Natural killer cell treated with Interleukin-12 subunit alpha and Interleukin-12 subunit beta and Interleukin-15 and Interleukin-18, amount 100 ng/mL, for 72 hours (primary cell): ENCODE measurements around the gene CHRNA1. TPM values are rescaled to one million over a fixed set of nuclear protein-coding genes. Genes with fewer than 3 reads are reported as not detected.
"Not testable (repeated sequence)": the region's sequence is repeated elsewhere in the genome, so short reads cannot be mapped to it uniquely, and the experiment has no call there.

Experiments
- ATAC-seq, 2 donors: fragments of 150-1000 bp; cut with Tn5 transposase in 1 of 2; sonication (Bioruptor Pico), chemical (Tn5 transposase) in 1 of 2; 2 replicates each; pipeline ENCODE4 v1.10.0; 2021
- DNase-seq: peaks from one replicate; pipeline ENCODE4 v3.0.0; 2022; ENCODE audit warnings: low spot score
- H3K27ac Mint-ChIP-seq, 2 donors: 1 replicate in 1 of 2; 2 replicates in 1 of 2; pipeline ENCODE4 v1.8.0; 2022; ENCODE audit warnings: mixed read lengths in 2 of 2, mild to moderate bottlenecking in 1 of 2, moderate library complexity in 1 of 2
- H3K27me3 Mint-ChIP-seq, 2 donors: 1 replicate in 1 of 2; 2 replicates in 1 of 2; pipeline ENCODE4 v1.8.0; 2022; ENCODE audit warnings: mixed read lengths in 2 of 2
- H3K36me3 Mint-ChIP-seq: one replicate; pipeline ENCODE4 v1.8.0; 2022; ENCODE audit warnings: mixed read lengths
- H3K4me1 Mint-ChIP-seq, 2 donors: 1 replicate in 1 of 2; 2 replicates in 1 of 2; pipeline ENCODE4 v1.8.0; 2022; ENCODE audit warnings: low read depth in 2 of 2, mixed read lengths in 2 of 2, mild to moderate bottlenecking in 1 of 2
- H3K4me3 Mint-ChIP-seq: one replicate; pipeline ENCODE4 v1.8.0; 2022; ENCODE audit warnings: mixed read lengths
- H3K9me3 Mint-ChIP-seq: 2 replicates; pipeline ENCODE4 v1.8.0; 2022; ENCODE audit warnings: mixed read lengths
- total RNA-seq, 2 donors: library from RNA; stranded (reverse); gene quantifications; one replicate each; pipeline ENCODE4 v1.2.3, GENCODE V29; 2022

CHRNA1 gene
- total RNA-seq, 2 donors from 2014 or later = not detected

DNA sequence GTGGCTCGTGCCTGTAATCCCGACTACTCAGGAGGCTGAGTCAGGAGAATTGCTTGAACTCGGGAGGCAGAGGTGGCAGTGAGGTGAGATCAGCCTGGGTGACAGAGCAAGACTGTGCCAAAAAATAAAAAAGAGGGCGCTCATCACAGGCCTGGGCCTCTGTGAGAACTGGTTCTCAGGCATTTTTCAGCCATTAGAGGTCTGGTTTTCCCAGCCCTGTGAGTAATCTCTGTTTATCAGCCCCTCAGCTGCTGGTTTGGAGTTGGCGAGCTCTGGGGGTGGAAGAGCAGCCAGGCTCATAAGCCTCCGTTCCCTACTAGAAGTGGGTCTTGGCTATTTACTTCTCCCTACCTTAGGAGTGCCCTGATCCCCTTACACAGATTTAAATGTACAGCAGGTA is 53.1 kb downstream of the CHRNA1 start:
- Mint-ChIP-seq H3K36me3 (no peaks in the 10 kb centered on the region), H3K9me3 (no peaks in the 10 kb centered on the region), H3K27me3 (peaks cover 11 to 14% of the 10 kb centered on the region in 2 donors), H3K27ac (no peak overlapping the region), H3K4me3 (no peak overlapping the region), H3K4me1 (no peaks in the 10 kb centered on the region)
- ATAC-seq (no peak), DNase-seq (no peak)

GRCh38 chr2:174709416-174710004 is 54.8 kb downstream of the CHRNA1 start:
- H3K9me3 Mint-ChIP-seq, DNase-seq, H3K36me3 Mint-ChIP-seq, H3K4me3 Mint-ChIP-seq, H3K4me1 Mint-ChIP-seq, H3K27ac Mint-ChIP-seq: not testable (repeated sequence)
- peaks cover 11 to 16% of the 10 kb centered on the region in 2 donors for H3K27me3 Mint-ChIP-seq
- ATAC-seq = peak in 1 of 2 donors; percentile 42

DNA sequence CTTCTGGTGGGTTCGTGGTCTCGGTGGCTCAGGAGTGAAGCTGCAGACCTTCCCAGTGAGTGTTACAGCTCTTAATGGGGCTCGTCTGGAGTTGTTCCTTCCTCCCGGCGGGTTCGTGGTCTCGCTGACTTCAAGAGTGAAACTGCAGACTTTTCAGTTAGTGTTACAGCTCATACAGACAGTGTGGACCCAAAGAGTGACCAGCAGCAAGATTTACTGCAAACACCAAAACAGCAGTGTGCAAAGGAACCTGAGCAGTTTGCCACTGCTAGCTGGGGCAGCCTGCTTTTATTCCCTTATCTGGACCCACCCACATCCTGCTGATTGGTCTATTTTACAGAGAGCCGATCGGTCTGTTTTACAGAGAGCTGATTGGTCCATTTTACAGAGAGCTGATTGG is 55.6 kb downstream of the CHRNA1 start:
- ATAC-seq (no peak), DNase-seq (no peak)
- H3K27ac Mint-ChIP-seq = no peak overlapping the region
- H3K4me1 Mint-ChIP-seq = no peaks in the 10 kb centered on the region
- H3K9me3 Mint-ChIP-seq = no peaks in the 10 kb centered on the region
- H3K36me3 Mint-ChIP-seq = no peaks in the 10 kb centered on the region
- H3K4me3 Mint-ChIP-seq = no peak overlapping the region
- peaks cover 16% of the 10 kb centered on the region in 2 donors for H3K27me3 Mint-ChIP-seq

GRCh38 chr2:174705321-174705720 is 59.0 kb downstream of the CHRNA1 start:
- no peak for ATAC-seq
- Mint-ChIP-seq H3K4me1 (no peaks in the 10 kb centered on the region), H3K4me3 (no peak overlapping the region), H3K27ac (no peak overlapping the region), H3K36me3 (no peaks in the 10 kb centered on the region), H3K27me3 (peaks cover 28 to 31% of the 10 kb centered on the region in 2 donors), H3K9me3 (no peaks in the 10 kb centered on the region)
- DNase-seq = no peak

- H3K36me3 Mint-ChIP-seq = no peaks in the 10 kb centered on the region
- H3K27ac Mint-ChIP-seq = no peak overlapping the region
- no peaks in the 10 kb centered on the region for H3K4me1 Mint-ChIP-seq
- DNase-seq = no peak
- no peak for ATAC-seq
- peaks cover 28 to 31% of the 10 kb centered on the region in 2 donors for H3K27me3 Mint-ChIP-seq
- no peaks in the 10 kb centered on the region for H3K9me3 Mint-ChIP-seq
- H3K4me3 Mint-ChIP-seq = no peak overlapping the region
Measured at GRCh38 chr2:174704642-174705041, 59.6 kb downstream of the CHRNA1 start.

DNA sequence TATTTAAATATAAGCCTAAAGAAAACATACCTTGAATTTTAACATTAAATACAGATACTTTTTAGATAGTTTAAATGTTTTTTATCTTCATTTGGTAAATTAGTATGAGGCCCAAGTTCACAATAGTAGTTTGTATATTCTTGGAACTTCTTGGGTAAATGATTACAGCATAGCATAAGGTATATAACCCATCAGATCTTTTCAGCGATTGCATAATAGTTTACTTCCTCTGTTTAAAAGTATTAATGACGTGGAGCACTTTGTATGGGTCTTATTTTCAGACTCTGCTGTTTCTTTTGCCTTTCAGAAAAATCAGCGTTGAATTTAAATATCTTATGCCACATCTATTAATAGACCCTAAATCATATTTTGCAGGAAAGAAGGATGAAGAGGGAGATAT is 60.2 kb downstream of the CHRNA1 start:
- DNase-seq = no peak
- Mint-ChIP-seq H3K9me3 (no peaks in the 10 kb centered on the region), H3K4me1 (no peaks in the 10 kb centered on the region), H3K4me3 (no peak overlapping the region), H3K27me3 (peaks cover 28 to 31% of the 10 kb centered on the region in 2 donors), H3K27ac (no peak overlapping the region), H3K36me3 (no peaks in the 10 kb centered on the region)
- no peak for ATAC-seq

GRCh38 chr2:174703430-174703829 is 60.8 kb downstream of the CHRNA1 start:
- H3K27ac Mint-ChIP-seq = no peak overlapping the region
- H3K9me3 Mint-ChIP-seq = no peaks in the 10 kb centered on the region
- H3K27me3 Mint-ChIP-seq = peaks cover 23 to 25% of the 10 kb centered on the region in 2 donors
- no peak overlapping the region for H3K4me3 Mint-ChIP-seq
- DNase-seq (no peak), ATAC-seq (no peak)
- no peaks in the 10 kb centered on the region for H3K36me3 Mint-ChIP-seq
- no peaks in the 10 kb centered on the region for H3K4me1 Mint-ChIP-seq

- Mint-ChIP-seq H3K9me3 (no peaks in the 10 kb centered on the region), H3K27ac (no peak overlapping the region), H3K36me3 (no peaks in the 10 kb centered on the region), H3K4me1 (no peaks in the 10 kb centered on the region), H3K27me3 (peaks cover 19 to 20% of the 10 kb centered on the region in 2 donors), H3K4me3 (no peak overlapping the region)
- ATAC-seq (no peak), DNase-seq (no peak)
Measured at GRCh38 chr2:174702541-174702940, 61.7 kb downstream of the CHRNA1 start.

DNA sequence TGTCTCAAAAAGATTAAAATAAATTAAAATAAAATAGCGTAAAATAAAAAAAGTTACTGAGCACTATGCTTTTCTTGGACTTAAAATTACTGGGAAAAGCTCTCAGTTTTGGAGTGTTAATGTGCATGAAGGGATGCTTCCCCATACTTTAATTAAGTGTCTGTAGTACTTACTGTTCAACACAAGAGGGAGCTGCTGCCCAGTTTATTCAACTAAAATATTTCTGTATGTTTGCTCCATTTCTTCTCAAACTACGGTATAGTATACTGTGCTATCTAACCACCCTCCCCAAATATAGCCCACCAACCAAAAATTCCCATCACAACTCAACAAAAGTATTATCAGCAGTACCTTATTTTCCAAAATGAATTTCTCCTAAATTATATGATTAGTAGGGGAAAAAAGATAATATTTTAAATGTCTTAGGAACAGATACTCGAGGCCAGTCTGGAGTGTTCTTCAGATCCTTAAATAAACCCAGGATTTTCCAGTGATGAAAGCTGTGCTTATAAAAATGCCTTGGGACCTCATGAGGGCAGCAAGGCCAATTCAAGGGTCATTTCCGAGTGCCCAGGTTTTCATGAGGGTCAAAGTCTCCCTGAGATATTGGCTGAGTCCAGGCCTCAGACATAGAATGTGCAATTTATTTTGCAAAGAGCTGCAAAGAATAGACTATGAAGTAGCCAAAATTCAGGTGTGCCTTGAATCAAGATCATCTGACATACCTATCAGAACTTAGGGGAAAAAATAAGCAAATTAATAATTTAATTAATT is 64.1 kb downstream of the CHRNA1 start:
- Mint-ChIP-seq H3K4me3 (no peak overlapping the region), H3K36me3 (no peaks in the 10 kb centered on the region), H3K9me3 (no peaks in the 10 kb centered on the region), H3K27me3 (peaks cover 18 to 20% of the 10 kb centered on the region in 2 donors), H3K27ac (no peak overlapping the region), H3K4me1 (peaks cover 0 to 5% of the 10 kb centered on the region in 2 donors)
- DNase-seq = no peak
- peak in 1 of 2 donors; percentile 50 for ATAC-seq

Other genes with a start within 250 kb of the CHRNA1 start
- gene WIPF1, start 166.7 kb downstream of the CHRNA1 start, total RNA-seq = 100 to 1,000 TPM; 284 to 319 TPM
- gene CHN1, start 240.9 kb upstream of the CHRNA1 start, total RNA-seq = 1 to 10 TPM; 1.8 to 4.1 TPM